Adrenal gland (tissue), 12 donors: Measurements from ENCODE around the gene CTBP2. TPM values are rescaled to one million over a fixed set of nuclear protein-coding genes. Genes with fewer than 3 reads are reported as not detected.
A peak's percentile ranks its signal among the peaks of the same experiment; 100 is the strongest.

Source experiments
- DNase-seq, 7 donors: peaks; one replicate each; pipeline ENCODE4 v3.0.0-alpha.2; 2019 to 2020
- H3K27ac ChIP-seq, 5 donors: fragments of 200-600 bp; sonication (generic) in 4 of 5; 1 replicate in 3 of 5; 2 replicates in 2 of 5; pipeline versions ENCODE4 v1.5.1 to v1.8.0; 2016 to 2020; ENCODE audit warnings: mild to moderate bottlenecking in 1 of 5
- H3K27me3 ChIP-seq: fragments of 200-600 bp; 2 replicates; pipeline ENCODE4 v1.8.0; 2021
- H3K36me3 ChIP-seq, 2 donors: fragments of 200-600 bp; replicated peaks in 1 of 2; 1 replicate in 1 of 2; 2 replicates in 1 of 2; pipeline versions ENCODE4 v1.5.1 to v1.8.0; 2018 to 2022
- H3K4me1 ChIP-seq, 2 donors: fragments of 200-600 bp; replicated peaks in 1 of 2; 1 replicate in 1 of 2; 2 replicates in 1 of 2; pipeline versions ENCODE4 v1.5.1 to v1.8.0; 2018 to 2021
- H3K4me3 ChIP-seq, 4 donors: fragments of 200-600 bp; sonication (generic) in 3 of 4; one replicate each; pipeline ENCODE4 v1.5.1; 2016 to 2018
- H3K9me3 ChIP-seq, 3 donors: fragments of 200-600 bp; sonication (generic) in 1 of 3; replicated peaks in 1 of 3; 1 replicate in 2 of 3; 2 replicates in 1 of 3; pipeline versions ENCODE4 v1.5.1 to v1.8.0; 2016 to 2021
- CTCF ChIP-seq, 6 experiments: fragments of 450-650 bp in 4 of 6; fragments of 200-600 bp in 2 of 6; sonication (generic) in 1 of 6; IDR thresholded peaks; 1 replicate in 5 of 6; 2 replicates in 1 of 6; pipeline versions ENCODE4 v1.5.1 to v1.8.0; 2016 to 2021; ENCODE audit warnings: antibody characterized with exemption in 6 of 6, mild to moderate bottlenecking in 2 of 6, moderate library complexity in 1 of 6
- POLR2A ChIP-seq, 2 donors: fragments of 450-650 bp; IDR thresholded peaks; one replicate each; pipeline ENCODE4 v1.6.1; 2017; ENCODE audit warnings: antibody characterized with exemption in 2 of 2, mild to moderate bottlenecking in 2 of 2, moderate library complexity in 1 of 2
- WGBS, 4 donors: extraction: QIAGEN DNeasy Blood & Tissue Kit in 2 of 4; methylation state at CpG; one replicate each; pipeline versions ENCODE4 v1.1.5 to v1.1.7; 2013 to 2017; 5-methylcytosine and 5-hydroxymethylcytosine counted together
- intact Hi-C, 2 donors: fragments of 100-400 bp; cut with DNase I; formaldehyde crosslinking; loops; one replicate each; pipeline versions ENCODE4 v1.14.1 to v1.15.0; 2022 to 2023
- polyA plus RNA-seq, 3 donors: library from polyadenylated mRNA; stranded (reverse); fragments of 200-250 nt in 2 of 3; fragments of 350-450 nt in 1 of 3; fragmentation: Illumina TruSeq in 1 of 3; extraction: RNeasy Lipid Tissue Mini Kit (QIAGEN cat#74804) in 1 of 3; gene quantifications; one replicate each; pipeline ENCODE4 v1.2.3, GENCODE V29; 2013 to 2014
- total RNA-seq, 9 donors: library from RNA; depleted of rRNA in 4 of 9; stranded (reverse); fragments of >200 nt in 4 of 9; fragments of 120-200 nt in 1 of 9; fragmentation: NEBNext Ultra II Directional in 1 of 9; extraction: Animal tissue kit (Norgen Biotek cat#: 25700) in 1 of 9; gene quantifications; one replicate each; pipeline versions ENCODE4 v1.1.0 to v1.2.4, GENCODE V29; 2013 to 2023
- donor health status: healthy with polysubstance abuse.
- donor health status: Bipolar disorder and iron deficiency.
- donor health status: DM: yes; HTN: yes; CAD: no.
- donor health status: DM: no; HTN: no; CAD: no.
- donor health status: DM: no; HTN: no; CAD: no.
- donor health status: DM: yes; HTN: yes; CAD: no.

CTBP2 gene
- total and polyA plus RNA-seq, 12 donors, result 25.3 to 66.5 (median 45.7) TPM

GRCh38 chr10:125087191-125087896 is 73.0 kb downstream of the CTBP2 start:
- TF ChIP-seq CTCF (IDR thresholded peaks at IDR 0.05), result no peak
- no peak for TF ChIP-seq POLR2A (IDR thresholded peaks at IDR 0.05)
- Histone ChIP-seq H3K9me3 (no peaks in the 10 kb centered on the region), H3K27ac (no peak overlapping the region), H3K27me3 (no peaks in the 10 kb centered on the region), H3K36me3 (peaks cover 0 to 7% of the 10 kb centered on the region in 2 donors), H3K4me1 (peaks cover 12 to 41% of the 10 kb centered on the region in 2 donors), H3K4me3 (no peak overlapping the region)
- intact Hi-C loops, result loop anchor here in 1 of 2 donors (10.0 kb wide), 1 partner anchor 67 kb away; no protein-coding TSS in a partner anchor
- WGBS, 4 donors, result 91 to 97% (median 93%) methylated on average over 14 of the region's 14 CpGs
- DNase-seq, result peak in 1 of 7 donors; percentile 19

- DNase-seq, result no peak
- no peak for TF ChIP-seq CTCF (IDR thresholded peaks at IDR 0.05)
- no peak for TF ChIP-seq POLR2A (IDR thresholded peaks at IDR 0.05)
- Histone ChIP-seq H3K4me1 (peaks cover 16 to 43% of the 10 kb centered on the region in 2 donors), H3K9me3 (no peaks in the 10 kb centered on the region), H3K36me3 (peaks cover 0 to 7% of the 10 kb centered on the region in 2 donors), H3K27me3 (no peaks in the 10 kb centered on the region), H3K27ac (no peak overlapping the region), H3K4me3 (no peak overlapping the region)
- intact Hi-C loops, result loop anchor here in 1 of 2 donors (10.0 kb wide), 1 partner anchor 68 kb away; no protein-coding TSS in a partner anchor
- 89 to 97% (median 93%) methylated on average over 9 of the region's 9 CpGs for WGBS, 4 donors
These were observed 73.7 kb downstream of the CTBP2 start for GRCh38 chr10:125086691-125087090.

GRCh38 chr10:125085258-125086054 is 74.9 kb downstream of the CTBP2 start:
- Histone ChIP-seq H3K4me3 (no peak overlapping the region), H3K36me3 (peaks cover 0 to 7% of the 10 kb centered on the region in 2 donors), H3K27ac (peak overlapping the region; percentile 51 to 97 (median 89)), H3K4me1 (peaks cover 20 to 54% of the 10 kb centered on the region in 2 donors), H3K27me3 (no peaks in the 10 kb centered on the region), H3K9me3 (no peaks in the 10 kb centered on the region)
- WGBS, 4 donors, result 43 to 62% (median 51%) methylated on average over 11 to 17 of the region's 17 CpGs
- intact Hi-C loops, result loop anchor here in 1 of 2 donors (10.0 kb wide), 1 partner anchor 69 kb away; no protein-coding TSS in a partner anchor
- peak; percentile 64 to 81 (median 75) for DNase-seq
- TF ChIP-seq CTCF (IDR thresholded peaks at IDR 0.05) (no peak), POLR2A (IDR thresholded peaks at IDR 0.05) (peak in 1 of 2 donors; percentile 27)
